ENCODE measurements around the gene JAG2.

The JAG2 gene

GRCh38 chr14:105166571-105167302 lies 1.8 kb downstream of the JAG2 start:
- no peak for DNase-seq (ENCODE audit: low read depth)
- peak overlapping the region; percentile 62 for H3K4me3 ChIP-seq (ENCODE audit: low read depth, low read length)
- no peak for TF ChIP-seq CTCF (IDR thresholded peaks at IDR 0.05; ENCODE audit: control insufficient read depth, extremely low read depth, insufficient read depth)

GRCh38 chr14:105165761-105166485 lies 2.7 kb downstream of the JAG2 start:
- no peak for TF ChIP-seq CTCF (IDR thresholded peaks at IDR 0.05; ENCODE audit: control insufficient read depth, extremely low read depth, insufficient read depth)
- peak overlapping the region; percentile 62 for H3K4me3 ChIP-seq (ENCODE audit: low read depth, low read length)
- no peak for DNase-seq (ENCODE audit: low read depth)

- DNase-seq (ENCODE audit: low read depth): no peak
Observed at GRCh38 chr14:105165134-105165704, 3.4 kb downstream of the JAG2 start.

GRCh38 chr14:105163040-105163742 lies 5.4 kb downstream of the JAG2 start:
- no peak overlapping the region for H3K4me3 ChIP-seq (ENCODE audit: low read depth, low read length)
- TF ChIP-seq CTCF (IDR thresholded peaks at IDR 0.05; ENCODE audit: control insufficient read depth, extremely low read depth, insufficient read depth): no peak
- no peak for DNase-seq (ENCODE audit: low read depth)

More at GRCh38 chr14:105165134-105165704, 3.4 kb downstream of the JAG2 start:
- peak overlapping the region; percentile 62 for H3K4me3 ChIP-seq (ENCODE audit: low read depth, low read length)
- TF ChIP-seq CTCF (IDR thresholded peaks at IDR 0.05; ENCODE audit: control insufficient read depth, extremely low read depth, insufficient read depth): 0 out of 2 replicates have a peak, but pooled peaks have one; percentile 5

GRCh38 chr14:105162669-105162979 lies 6.0 kb downstream of the JAG2 start:
- no peak for DNase-seq (ENCODE audit: low read depth)
- H3K4me3 ChIP-seq (ENCODE audit: low read depth, low read length): no peak overlapping the region
- no peak for TF ChIP-seq CTCF (IDR thresholded peaks at IDR 0.05; ENCODE audit: control insufficient read depth, extremely low read depth, insufficient read depth)

- no peak overlapping the region for H3K4me3 ChIP-seq (ENCODE audit: low read depth, low read length)
- no peak for DNase-seq (ENCODE audit: low read depth)
- no peak for TF ChIP-seq CTCF (IDR thresholded peaks at IDR 0.05; ENCODE audit: control insufficient read depth, extremely low read depth, insufficient read depth)
Observed at GRCh38 chr14:105161964-105162668, 6.5 kb downstream of the JAG2 start.

Measured in LNCaP clone FGC (cell line).